Stimulated activated naive CD8-positive, alpha-beta T cell treated with anti-CD3 and anti-CD28 coated beads, Interleukin-15, amount 100 ng/mL, for 72 hours (primary cell): ENCODE results near the gene TTC7B.

Experiments used
- ATAC-seq: fragments of 150-1000 bp; cut with Tn5 transposase; 2 replicates; pipeline ENCODE4 v1.10.0; 2021; ENCODE audit warnings: mild to moderate bottlenecking, moderate library complexity
- DNase-seq, 2 donors: peaks; one replicate each; pipeline ENCODE4 v3.0.0; 2021 to 2022
- H3K27ac Mint-ChIP-seq, 2 donors: one replicate each; pipeline ENCODE4 v1.8.0; 2022; ENCODE audit warnings: mild to moderate bottlenecking in 2 of 2, mixed read lengths in 2 of 2, moderate library complexity in 2 of 2
- H3K27me3 Mint-ChIP-seq: one replicate; pipeline ENCODE4 v1.8.0; 2022; ENCODE audit warnings: mixed read lengths
- H3K4me1 Mint-ChIP-seq: one replicate; pipeline ENCODE4 v1.8.0; 2022; ENCODE audit warnings: mild to moderate bottlenecking, mixed read lengths
- H3K4me3 Mint-ChIP-seq, 2 donors: one replicate each; pipeline ENCODE4 v1.8.0; 2022; ENCODE audit warnings: mild to moderate bottlenecking in 2 of 2, mixed read lengths in 2 of 2, moderate library complexity in 1 of 2
- H3K9me3 Mint-ChIP-seq, 2 donors: one replicate each; pipeline ENCODE4 v1.8.0; 2022; ENCODE audit warnings: mixed read lengths in 2 of 2

Gene TTC7B

GRCh38 chr14:90816681-90817436 lies 629 bp upstream of the TTC7B start:
- Mint-ChIP-seq H3K27me3 (peaks cover 39% of the 10 kb centered on the region), H3K9me3 (no peaks in the 10 kb centered on the region), H3K4me3 (peak overlapping the region; percentile 56 to 71), H3K27ac (no peak overlapping the region), H3K4me1 (peaks cover 14% of the 10 kb centered on the region)
- ATAC-seq (peak; percentile 1), DNase-seq (no peak)

- H3K4me3 Mint-ChIP-seq = peak overlapping the region; percentile 20 to 63
- peak overlapping the region in 1 of 2 donors; percentile 75 for H3K27ac Mint-ChIP-seq
These were observed 733 bp downstream of the TTC7B start for GRCh38 chr14:90815572-90815821.

GRCh38 chr14:90814806-90815571 lies 1.2 kb downstream of the TTC7B start:
- DNase-seq (no peak), ATAC-seq (no peak)
- Mint-ChIP-seq H3K4me3 (peak overlapping the region; percentile 20 to 63), H3K27me3 (peaks cover 39% of the 10 kb centered on the region), H3K9me3 (no peaks in the 10 kb centered on the region), H3K4me1 (peaks cover 2% of the 10 kb centered on the region), H3K27ac (peak overlapping the region in 1 of 2 donors; percentile 75)

More at GRCh38 chr14:90815572-90815821, 733 bp downstream of the TTC7B start:
- Mint-ChIP-seq H3K9me3 (no peaks in the 10 kb centered on the region), H3K27me3 (peaks cover 39% of the 10 kb centered on the region), H3K4me1 (peaks cover 7% of the 10 kb centered on the region)
- DNase-seq (no peak), ATAC-seq (no peak)

GRCh38 chr14:90813442-90813841 lies 2.8 kb downstream of the TTC7B start:
- DNase-seq (no peak), ATAC-seq (no peak)
- Mint-ChIP-seq H3K4me3 (no peak overlapping the region), H3K4me1 (no peaks in the 10 kb centered on the region), H3K27me3 (peaks cover 36% of the 10 kb centered on the region), H3K9me3 (no peaks in the 10 kb centered on the region), H3K27ac (no peak overlapping the region)

GRCh38 chr14:90812109-90812508 lies 4.1 kb downstream of the TTC7B start:
- ATAC-seq (no peak), DNase-seq (no peak)
- H3K4me3 Mint-ChIP-seq = no peak overlapping the region
- H3K27ac Mint-ChIP-seq = no peak overlapping the region
- peaks cover 23% of the 10 kb centered on the region for H3K27me3 Mint-ChIP-seq
- no peaks in the 10 kb centered on the region for H3K4me1 Mint-ChIP-seq
- no peaks in the 10 kb centered on the region for H3K9me3 Mint-ChIP-seq

- Mint-ChIP-seq H3K9me3 (no peaks in the 10 kb centered on the region), H3K27me3 (peaks cover 20% of the 10 kb centered on the region), H3K4me1 (no peaks in the 10 kb centered on the region), H3K27ac (no peak overlapping the region), H3K4me3 (no peak overlapping the region)
- DNase-seq = no peak
- no peak for ATAC-seq
These were observed 4.6 kb downstream of the TTC7B start for GRCh38 chr14:90811641-90812040.

GRCh38 chr14:90810806-90811205 lies 5.4 kb downstream of the TTC7B start:
- Mint-ChIP-seq H3K9me3 (no peaks in the 10 kb centered on the region), H3K4me1 (no peaks in the 10 kb centered on the region), H3K27me3 (peaks cover 19% of the 10 kb centered on the region), H3K4me3 (no peak overlapping the region), H3K27ac (no peak overlapping the region)
- DNase-seq = no peak
- no peak for ATAC-seq

- no peak overlapping the region for H3K4me3 Mint-ChIP-seq
These were observed 6.5 kb downstream of the TTC7B start for GRCh38 chr14:90809530-90810312.

GRCh38 chr14:90808759-90809529 lies 7.3 kb downstream of the TTC7B start:
- Mint-ChIP-seq H3K27ac (no peak overlapping the region), H3K27me3 (peaks cover 1% of the 10 kb centered on the region), H3K4me3 (no peak overlapping the region), H3K9me3 (no peaks in the 10 kb centered on the region), H3K4me1 (peaks cover under 1% of the 10 kb centered on the region)
- no peak for DNase-seq
- ATAC-seq = no peak

More at GRCh38 chr14:90809530-90810312, 6.5 kb downstream of the TTC7B start:
- Mint-ChIP-seq H3K9me3 (no peaks in the 10 kb centered on the region), H3K27ac (no peak overlapping the region), H3K4me1 (no peaks in the 10 kb centered on the region), H3K27me3 (peaks cover 9% of the 10 kb centered on the region)
- DNase-seq (no peak), ATAC-seq (no peak)

GRCh38 chr14:90807060-90807459 lies 9.2 kb downstream of the TTC7B start:
- ATAC-seq (no peak), DNase-seq (no peak)
- Mint-ChIP-seq H3K4me1 (peaks cover 6% of the 10 kb centered on the region), H3K27me3 (no peaks in the 10 kb centered on the region), H3K9me3 (no peaks in the 10 kb centered on the region), H3K4me3 (no peak overlapping the region), H3K27ac (peak overlapping the region in 1 of 2 donors; percentile 67)

GRCh38 chr14:90805662-90806540 lies 10.3 kb downstream of the TTC7B start:
- Mint-ChIP-seq H3K27me3 (no peaks in the 10 kb centered on the region), H3K4me1 (peaks cover 13% of the 10 kb centered on the region), H3K4me3 (no peak overlapping the region), H3K9me3 (no peaks in the 10 kb centered on the region), H3K27ac (peak overlapping the region in 1 of 2 donors; percentile 23)
- ATAC-seq (no peak), DNase-seq (no peak)

- DNase-seq = no peak
- Mint-ChIP-seq H3K27me3 (no peaks in the 10 kb centered on the region), H3K4me3 (no peak overlapping the region), H3K4me1 (peaks cover 13% of the 10 kb centered on the region), H3K9me3 (no peaks in the 10 kb centered on the region), H3K27ac (no peak overlapping the region)
- ATAC-seq = no peak
These were observed 11.2 kb downstream of the TTC7B start for GRCh38 chr14:90805084-90805391.

- Mint-ChIP-seq H3K4me3 (no peak overlapping the region), H3K27me3 (no peaks in the 10 kb centered on the region), H3K4me1 (peaks cover 13% of the 10 kb centered on the region), H3K9me3 (no peaks in the 10 kb centered on the region), H3K27ac (no peak overlapping the region)
- DNase-seq (no peak), ATAC-seq (no peak)
These were observed 11.7 kb downstream of the TTC7B start for GRCh38 chr14:90804292-90805083.

GRCh38 chr14:90803249-90803648 lies 13.0 kb downstream of the TTC7B start:
- no peak for DNase-seq
- Mint-ChIP-seq H3K4me3 (no peak overlapping the region), H3K4me1 (peaks cover 13% of the 10 kb centered on the region), H3K9me3 (no peaks in the 10 kb centered on the region), H3K27me3 (no peaks in the 10 kb centered on the region), H3K27ac (no peak overlapping the region)
- ATAC-seq = no peak
